Measurements from ENCODE around the gene SAP25.
"Not testable (repeated sequence)": the region's sequence is repeated elsewhere in the genome, so short reads cannot be mapped to it uniquely, and the experiment has no call there.

SAP25 gene

DNA sequence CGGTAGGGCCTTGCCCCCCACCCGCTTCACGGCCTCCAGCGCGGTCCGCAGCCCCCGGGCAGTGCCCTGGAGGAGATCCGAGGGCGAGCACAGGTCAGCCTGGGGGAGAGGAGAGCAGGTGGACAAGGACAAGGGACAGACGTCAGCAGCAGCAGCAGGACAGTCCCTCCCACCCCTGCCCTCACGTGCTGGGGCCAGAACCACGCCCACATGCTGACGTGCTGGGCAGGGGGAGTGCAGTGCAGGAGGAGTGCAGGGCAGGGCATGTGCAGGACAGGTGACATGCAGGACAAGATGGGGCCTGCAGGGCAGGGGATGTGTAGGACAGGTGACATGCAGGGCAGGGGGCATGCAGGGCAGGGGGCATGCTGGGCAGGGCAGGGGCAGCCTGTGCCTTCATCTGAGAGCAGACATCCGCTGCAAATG is 1.5 kb upstream of the SAP25 start:
- DNase-seq: no peak

DNA sequence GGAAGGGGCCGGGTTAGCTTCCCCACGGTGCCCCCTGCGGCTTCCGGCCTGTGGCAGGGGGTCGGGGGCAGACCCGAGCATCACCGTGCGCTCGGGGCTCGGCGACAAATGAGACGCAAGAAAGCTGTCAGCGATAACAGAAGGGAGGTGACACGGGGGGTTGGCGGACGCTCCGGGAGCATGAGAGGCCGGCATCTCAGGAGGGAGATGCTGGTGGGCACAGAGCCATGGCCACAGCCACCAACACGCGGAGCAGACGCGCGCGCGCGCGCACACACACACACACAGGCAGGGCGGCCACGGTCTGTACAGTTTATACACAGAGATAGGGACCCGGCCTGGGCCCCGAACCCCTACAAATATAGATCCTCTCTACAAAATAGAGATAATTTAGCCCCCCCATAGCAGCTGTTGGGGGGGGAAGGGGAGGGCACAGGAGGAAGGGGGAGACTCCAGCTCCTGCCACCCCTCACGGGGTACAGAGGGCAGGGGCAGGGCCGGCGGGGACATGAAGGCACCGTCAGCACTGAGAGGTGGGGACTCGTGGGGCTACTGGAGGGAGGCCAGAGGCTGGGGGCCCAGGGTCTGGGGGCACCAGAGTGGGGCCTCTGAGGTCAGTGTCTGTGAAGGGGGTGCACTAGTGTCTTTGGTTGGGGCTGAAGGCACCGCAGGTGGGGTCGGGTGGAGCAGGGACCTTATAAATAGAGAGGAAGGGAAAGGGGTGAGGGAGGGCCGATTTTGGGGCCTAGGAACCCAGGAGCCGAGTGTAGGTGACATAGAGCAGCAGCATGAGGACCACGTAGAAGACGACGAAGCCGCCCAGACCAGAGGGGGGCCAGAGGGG is 884 bp upstream of the SAP25 start:
- no peak for DNase-seq

DNA sequence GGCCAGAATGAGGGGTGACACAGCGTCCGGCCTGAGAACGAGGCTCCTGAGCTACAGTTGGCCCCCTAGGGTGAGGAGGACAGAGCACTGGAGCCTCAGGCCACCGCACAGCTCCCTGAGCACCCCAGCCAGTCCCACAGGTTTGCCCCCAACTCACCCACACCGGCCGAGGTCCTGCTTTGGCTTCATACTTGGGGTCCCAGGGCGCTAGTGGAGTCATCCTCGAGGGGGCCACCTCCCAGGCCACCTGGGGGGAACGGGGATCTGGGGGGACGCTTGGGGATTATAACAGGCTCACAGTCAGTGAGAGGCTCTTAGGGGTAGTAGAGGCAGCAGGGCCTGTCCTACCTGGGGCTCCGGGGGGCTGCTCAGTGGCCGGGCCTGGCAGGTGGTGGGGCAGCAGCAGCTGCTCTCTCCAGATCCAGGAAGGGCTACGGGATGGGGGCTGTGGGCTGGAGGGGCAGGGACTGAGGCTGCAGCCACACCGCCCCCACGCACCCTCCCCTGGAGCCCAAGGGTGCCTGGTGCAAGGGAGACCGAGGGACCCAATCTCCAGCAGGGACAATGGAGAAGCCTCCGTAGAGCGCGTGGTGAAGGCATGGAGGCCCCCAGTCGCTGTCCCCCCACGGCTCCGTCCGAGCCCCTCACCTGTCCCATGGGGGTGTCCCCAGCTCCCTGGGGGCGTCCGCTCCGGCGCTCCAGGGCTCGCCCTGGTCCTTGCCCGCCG is 588 bp downstream of the SAP25 start:
- no peak for DNase-seq

DNA sequence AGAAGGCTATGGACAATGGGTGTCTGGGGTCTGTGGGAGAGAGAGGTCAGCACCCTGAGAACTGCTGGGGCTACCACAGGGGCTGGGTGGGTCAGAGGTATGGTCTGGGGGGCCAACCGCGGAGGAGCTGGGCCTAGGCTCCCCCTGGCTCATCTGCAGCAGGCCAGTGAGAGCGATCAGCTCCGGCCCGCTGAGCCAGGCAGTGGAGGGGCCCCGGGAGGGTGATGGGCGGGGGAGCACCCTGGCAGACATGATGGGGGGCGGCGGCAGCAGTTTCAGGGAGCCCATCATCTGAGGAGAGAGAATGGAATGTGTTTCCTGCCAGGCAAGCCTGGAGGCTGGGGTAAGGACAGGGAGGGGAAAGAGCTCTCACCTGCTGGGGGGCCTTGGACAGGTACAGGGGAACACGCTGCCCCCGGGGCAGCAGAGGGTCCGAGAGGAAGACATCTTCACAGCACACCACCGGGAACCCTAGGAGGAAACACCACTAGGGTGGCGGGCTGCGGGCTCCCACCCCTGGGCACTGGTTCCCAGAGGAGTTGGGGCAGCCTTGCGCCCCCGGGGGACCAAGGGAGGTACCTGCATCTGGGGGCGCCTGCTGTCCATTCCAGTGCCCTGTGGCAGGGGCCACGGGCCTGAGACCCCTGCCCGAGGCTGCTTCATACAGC is 1.3 kb downstream of the SAP25 start:
- DNase-seq: no peak

DNA sequence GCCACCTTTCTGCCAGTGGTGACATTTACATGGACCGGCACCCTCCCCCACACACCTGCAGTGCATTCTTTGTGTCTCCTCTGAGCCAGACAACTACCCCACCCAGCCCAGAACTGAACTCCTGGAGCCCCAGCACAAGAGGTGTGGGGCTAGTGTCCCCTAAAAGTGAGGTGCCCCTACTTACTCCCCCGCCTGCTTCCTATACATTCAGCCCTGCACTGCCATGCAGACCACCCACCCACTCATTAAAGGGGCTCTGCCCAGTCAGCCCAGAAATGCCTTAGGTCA is 1.9 kb downstream of the SAP25 start:
- DNase-seq: no peak

DNA sequence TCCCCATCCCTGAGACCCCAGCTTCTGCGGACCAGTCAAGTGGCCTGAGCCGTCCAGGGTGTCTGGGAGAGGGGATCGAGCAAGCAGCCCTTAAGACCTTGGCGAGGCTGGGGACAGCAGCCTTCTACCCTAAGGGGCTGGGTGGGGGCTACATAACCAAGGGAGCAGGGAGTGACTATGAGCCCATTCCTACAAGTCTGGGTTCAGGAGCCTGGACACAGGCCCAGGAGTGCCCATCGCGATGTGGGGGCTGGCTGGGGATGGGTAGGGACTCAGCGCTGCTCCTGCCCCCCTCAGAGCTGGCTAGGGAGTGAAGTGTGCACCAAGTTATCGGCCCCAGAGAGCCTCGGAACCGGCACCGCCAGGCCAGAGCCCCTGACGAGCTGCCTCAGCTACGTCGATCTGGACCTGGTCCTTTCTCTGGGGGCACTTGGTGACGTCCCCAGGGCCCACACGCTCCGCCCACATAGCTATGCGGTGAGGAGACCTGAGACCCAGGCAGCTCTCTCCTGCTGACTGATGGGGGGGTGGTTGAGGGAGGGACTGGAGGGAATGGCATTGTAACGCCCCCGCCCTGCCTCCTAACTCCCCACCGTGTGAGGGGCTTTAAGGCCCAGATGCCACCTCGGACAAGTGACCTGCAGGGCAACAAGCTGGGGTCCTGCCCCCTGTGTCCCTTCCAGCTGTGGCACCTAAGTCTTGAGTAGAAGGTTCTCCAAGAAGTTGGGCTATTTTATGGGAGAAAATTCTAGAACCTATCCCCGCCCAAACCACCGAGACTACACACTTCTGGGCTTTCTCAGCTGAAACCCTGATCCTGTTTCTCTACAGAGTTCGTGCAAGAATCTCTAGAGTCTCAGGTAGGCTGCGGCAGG is 2.5 kb downstream of the SAP25 start:
- no peak for DNase-seq

DNA sequence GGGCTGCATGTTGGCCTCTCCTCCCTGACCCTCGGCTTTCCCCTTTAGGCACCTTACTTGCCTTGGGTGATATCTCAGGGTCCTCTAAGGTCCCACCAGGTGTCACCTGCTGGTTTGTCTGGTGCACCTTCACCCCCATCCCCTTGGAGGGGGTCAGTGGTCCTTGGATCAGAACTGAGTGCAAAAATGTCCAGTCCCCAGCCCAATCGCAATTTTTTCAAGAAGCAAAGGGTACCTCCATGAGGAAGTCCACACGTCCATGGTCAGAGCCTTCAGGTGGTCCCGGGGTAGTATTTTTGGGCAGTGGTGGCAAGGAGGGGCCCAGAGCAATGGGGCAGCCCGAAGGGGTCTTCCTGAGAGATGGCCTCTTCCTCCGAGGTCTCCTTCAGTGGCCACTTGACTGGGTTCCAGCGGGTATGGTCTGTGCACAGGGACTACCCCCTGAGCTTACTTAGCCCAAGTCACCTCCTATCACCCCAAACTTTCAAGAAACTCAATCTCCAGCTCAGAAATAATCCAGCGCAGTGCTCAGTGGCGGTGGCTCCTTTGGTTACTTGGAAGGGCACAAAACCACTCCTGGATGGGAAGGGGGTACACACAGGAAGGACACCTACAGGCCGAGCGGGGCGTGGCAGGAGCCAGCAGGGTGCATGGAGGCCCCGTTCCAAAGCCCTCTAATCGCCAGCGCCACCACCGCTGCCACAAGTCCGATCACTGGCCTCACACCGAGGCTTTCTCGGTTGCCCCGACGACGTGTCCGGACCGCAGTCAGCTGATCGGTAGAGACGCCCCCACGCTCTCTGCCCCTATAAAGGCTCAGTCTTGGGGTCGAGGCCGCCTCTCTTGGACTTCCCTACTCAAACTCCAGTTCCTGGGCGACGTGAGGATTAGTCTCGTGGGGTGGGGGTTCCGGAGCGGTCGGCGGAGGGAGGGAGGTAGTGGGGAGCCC is 4.5 kb downstream of the SAP25 start:
- DNase-seq: no peak

DNA sequence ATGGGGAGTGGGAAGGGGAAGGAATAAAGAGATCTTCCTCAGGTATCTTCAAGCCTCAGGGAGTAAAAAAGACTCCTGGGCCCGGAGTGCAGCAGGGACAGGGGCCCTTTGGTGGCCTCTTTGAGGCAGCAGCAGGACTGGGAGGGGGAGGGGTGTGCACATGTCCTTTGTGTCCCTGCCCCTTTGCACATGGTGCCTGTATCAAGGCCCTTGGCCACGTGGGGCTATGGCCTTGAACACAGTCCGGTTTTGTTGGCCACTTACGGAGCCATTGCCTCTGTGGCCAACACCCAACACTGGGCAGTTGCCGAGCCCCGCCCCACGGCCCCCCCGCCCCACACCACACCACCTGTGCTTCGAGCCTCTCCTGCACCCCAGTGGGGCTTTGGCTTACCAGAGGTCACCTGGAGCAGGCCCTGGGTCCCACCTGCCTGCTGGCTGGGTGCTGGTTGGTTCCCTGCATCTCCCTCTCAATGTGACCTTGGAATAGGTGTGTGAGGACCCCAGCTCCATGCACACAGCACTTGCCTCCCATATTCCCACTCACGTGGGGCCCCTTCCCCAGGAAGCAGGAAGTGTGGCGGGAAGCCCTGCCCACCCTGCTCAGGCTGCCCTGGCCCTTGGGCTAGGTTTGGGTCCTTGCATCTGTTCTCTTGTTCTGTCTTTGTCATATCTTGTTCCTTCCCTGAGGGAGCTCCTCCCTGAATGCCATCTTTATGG is 5.4 kb downstream of the SAP25 start:
- no peak for DNase-seq

DNA sequence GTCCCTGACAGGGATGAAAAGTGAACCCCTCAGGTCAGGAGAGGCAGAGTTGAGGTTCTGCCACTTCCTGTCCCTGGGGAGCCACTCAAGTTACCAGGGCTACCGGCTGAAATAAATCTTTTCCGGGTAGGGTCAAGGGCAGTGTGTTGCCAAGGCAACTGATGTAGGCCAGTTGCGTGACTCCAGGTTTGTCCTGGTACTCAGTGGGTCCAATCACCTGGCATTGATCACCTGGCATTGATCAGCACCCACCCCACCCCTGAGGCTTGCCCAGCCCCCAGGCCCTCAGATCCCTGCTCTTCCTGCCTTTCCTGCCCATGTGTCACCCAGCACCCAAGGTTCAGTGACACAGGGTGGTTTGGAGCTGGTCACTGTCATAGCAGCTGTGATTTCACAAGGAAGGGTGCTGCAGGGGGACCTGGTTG is 5.9 kb downstream of the SAP25 start:
- no peak for DNase-seq

DNA sequence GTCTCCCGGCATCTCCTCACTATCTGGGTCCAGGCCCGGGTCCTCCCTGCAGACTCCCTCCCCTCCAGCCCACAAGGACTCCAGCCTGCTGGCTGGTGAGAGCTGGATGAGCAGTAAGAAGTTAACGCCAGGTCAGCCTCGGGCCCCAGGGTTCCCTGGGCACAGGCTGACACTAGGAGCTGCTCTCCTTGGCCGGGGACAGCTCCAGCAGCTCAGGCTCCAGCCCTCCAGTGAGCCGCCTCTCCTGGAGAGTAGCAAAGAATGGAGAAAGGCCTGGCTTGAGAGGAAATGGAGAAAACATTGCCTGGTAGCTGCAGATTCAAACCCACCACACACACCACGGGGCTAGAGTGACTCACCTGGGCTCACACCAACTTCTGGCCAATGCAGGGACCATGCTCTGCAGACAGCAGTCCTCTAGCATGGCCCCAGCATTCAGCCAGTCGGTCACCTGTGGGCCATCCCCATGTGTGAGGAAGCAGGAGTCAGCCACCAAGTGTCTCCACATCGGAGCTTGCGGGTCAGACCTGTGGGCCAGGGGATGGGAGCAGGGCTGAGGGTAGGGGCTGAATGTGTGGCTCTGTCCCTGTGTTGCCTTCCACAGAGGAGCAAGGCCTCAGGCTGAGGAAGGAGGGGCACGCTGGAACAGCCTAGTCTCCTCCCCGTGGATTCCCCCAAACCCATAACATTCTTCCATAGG is 6.5 kb downstream of the SAP25 start:
- no peak for DNase-seq

DNA sequence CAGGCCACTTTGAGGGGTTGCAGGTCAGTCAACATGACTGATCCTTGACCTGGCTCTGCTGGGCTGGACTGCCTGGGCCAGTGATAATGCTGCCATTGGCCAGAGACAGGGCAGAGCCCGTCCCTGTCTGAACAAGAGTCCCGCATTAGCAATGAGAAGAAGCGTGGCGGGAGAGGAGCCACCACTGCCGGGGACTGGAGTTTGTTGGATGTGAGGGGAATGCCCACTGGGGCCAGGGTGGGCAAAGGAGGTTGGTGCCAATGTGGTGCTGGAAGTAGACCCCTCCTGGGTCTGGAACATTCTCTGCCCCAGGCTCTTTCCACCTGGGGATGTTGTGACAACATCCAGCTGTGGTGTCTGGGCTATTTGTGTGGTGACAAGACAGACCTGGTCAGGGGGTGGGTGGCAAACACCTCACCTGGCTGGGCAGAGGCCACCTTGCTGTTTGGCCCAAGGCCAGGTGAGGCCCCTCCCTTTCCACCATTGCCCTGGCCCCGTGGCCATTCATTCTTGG is 7.6 kb downstream of the SAP25 start:
- DNase-seq: no peak

DNA sequence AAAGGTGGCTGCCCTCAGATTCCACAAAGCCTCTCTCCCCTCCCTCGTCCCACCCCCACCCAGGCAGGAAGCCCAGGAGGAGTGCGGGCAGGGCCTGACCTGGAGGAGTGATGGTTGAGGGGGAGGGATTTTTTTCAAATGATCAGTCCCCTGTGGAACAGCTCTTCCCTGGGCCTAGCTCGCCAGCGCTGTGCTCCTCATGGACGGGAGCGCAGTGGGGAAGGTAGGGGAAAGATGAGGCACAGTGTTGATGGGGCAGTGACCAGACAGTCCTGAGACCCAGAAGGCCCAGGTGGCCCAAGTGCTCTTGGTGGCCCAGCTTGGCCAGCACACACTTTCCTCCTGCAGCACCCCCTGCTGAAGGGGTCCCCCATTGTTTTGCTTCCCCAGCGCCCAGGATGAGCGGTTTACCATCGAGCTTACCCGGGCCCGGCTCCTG is 8.5 kb downstream of the SAP25 start:
- DNase-seq: no peak

DNA sequence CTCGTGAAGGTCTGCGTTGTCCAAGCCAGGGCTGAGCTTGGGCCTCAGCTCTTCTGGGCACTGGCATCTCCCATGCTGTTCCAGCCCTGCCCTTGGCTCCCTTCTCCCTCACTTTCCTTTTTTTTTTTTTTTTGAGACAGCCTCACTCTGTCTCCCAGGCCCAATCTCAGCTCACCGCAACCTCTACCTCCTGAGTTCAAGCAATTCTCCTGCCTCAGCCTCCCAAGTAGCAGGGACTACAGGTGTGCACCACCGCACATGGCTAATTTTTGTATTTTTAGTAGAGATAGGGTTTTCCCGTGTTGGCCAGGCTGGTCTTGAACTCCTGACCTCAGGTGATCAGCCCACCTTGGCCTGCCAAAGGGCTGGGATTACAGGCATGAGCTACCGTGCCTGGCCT is 9.3 kb downstream of the SAP25 start:
- DNase-seq: not testable (repeated sequence)

DNA sequence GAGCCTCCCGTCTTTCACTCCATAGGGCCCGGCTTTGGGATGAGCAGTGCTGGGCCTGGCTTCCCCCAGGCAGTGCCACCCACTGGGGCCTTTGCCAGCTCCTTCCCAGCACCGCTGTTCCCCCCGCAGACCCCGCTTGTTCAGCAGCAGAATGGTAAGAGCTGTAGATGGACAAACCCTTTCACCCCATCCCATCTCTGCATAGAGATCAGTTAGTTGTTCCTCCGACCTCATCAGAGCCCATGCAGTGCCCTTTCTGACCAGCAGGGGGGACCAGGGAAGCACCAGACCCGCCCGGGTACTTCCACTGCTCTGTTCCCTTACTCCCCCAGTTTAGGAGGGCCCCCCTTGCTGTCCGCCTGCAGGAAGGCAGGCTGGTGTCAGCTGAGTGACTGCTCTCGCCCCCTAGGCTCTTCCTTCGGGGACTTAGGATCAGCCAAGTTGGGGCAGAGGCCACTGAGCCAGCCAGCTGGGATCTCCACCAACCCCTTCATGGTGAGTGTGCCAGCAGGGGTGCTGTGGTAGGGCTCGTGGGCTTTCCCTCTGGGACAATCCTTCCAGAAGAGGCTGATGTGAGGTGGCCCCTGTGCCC is 9.8 kb downstream of the SAP25 start:
- no peak for DNase-seq

DNA sequence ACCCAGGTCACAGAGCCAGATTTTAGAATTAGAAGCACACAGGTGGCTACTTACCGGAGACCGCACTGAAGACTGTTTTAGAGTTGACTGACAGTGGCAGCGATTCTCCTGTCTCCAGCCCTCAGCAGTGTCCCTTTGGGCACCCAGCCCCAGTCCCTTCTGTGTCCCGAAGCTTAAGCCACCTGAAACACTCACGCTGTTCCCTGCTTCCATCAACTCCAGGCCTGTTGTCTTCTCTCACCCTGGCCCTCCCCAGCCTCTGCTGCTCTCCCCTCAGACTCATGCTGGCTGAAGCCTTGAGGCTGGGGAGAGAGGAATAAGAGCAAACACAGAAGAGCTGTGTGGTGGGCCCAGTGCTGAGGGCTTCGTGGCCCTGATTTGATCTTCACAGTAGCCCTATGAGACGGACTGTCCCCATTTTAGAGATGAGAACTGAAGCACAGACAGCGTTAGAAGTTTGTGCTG is 10.6 kb downstream of the SAP25 start:
- DNase-seq: no peak

DNA sequence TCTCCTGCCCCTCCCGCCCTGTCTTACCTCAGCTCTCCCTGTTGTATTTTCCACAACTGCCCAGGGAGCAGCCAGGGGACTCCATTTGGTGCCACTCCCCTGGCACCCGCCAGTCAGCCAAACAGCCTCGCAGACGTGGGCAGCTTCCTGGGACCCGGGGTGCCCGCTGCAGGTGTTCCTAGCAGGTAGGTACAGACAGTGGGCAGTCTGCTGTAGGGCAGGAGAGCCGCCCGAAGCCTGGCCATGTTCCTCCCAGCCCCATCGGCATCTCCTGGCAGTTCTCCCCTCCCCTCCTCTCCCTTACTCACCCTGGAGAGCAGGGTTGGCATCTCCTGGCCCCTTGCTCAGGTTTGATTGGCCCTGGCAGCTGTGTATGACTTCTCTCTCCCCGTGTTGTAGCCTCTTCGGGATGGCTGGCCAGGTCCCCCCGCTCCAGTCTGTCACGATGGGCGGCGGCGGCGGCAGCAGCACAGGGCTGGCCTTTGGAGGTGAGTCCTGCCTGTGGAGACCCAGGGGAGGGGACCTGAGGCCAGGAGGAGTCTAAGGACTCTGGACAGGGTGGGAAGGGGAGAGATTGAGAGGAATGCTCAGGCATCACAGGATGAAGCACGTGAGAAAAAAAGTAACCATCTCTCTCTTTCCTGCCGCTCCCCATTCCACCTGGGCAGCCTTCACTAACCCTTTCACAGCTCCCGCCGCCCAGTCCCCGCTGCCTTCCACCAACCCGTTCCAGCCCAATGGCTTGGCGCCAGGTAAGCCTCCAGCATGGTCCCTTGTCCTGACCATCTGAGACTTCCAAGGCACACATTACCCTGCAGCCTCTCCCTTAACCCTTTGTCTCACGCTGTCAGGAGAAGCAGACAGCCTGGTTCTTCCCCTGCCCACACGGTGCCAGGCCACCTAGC is 11.3 kb downstream of the SAP25 start:
- DNase-seq: no peak

DNA sequence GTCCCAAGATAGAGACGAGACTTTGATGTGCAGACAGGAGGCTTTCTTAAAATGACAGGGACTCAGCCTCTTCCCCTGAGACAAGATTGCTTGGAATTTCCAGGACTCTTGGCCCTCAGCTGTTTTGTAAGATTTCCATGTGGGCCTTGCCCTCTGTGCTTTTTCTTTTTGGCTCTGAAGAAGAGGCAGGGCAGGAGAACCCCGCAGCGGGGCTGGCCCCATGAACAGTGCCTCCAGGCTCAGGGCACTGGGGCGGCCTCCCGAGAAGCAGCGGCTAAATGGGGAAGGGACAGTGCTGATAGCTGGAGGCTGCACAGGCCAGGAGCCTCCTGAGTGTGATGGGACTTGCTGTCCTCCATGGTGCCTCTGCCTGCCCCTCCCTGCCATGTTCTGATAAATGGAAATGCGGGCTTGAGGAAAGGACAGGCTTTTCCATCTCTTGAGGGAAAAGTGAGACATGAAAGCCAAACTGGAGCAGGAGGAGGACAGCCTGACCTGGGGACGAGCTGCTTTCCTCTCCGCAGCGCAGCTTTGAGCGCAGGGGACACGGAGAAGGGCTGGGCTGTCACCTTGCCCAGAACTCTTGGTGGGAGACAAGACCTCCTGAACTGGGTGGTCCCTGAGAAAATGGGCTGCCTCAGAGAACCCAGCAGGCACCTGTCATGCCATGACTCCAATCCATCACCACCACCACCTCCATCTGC is 12.1 kb downstream of the SAP25 start:
- no peak for DNase-seq

DNA sequence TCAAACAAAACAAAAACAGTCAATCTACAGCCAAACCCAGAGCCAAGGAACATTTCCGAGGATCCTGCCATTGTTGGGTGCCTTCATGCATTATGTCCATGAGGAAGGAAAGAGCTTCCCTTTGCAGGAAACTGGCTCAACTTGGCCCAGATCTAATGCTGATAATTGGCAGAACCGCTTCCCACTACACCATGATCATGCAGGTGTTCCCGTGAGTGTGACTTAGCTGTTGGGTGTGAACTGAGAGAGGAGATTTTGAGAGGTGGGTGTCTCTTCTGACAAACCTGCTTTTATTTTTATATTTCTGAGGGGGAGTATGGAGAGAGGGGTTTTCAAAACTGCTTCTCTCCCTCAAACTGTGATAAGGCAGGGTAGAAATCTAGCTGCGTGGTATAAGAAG is 14.6 kb downstream of the SAP25 start:
- no peak for DNase-seq

Data from T1000 (cell line).